Suprapubic skin (tissue), 3 donors: Measurements from ENCODE around the gene IKBIP.

Experiments
- CTCF ChIP-seq, 2 donors: fragments of 200-600 bp in 1 of 2; fragments of 450-650 bp in 1 of 2; sonication (generic) in 1 of 2; IDR thresholded peaks; one replicate each; pipeline ENCODE4 v1.5.1; 2016 to 2019; ENCODE audit warnings: antibody characterized with exemption in 2 of 2, mild to moderate bottlenecking in 1 of 2, moderate library complexity in 1 of 2
- EP300 ChIP-seq: sonication (generic); formaldehyde crosslinking; IDR thresholded peaks from one replicate; pipeline ENCODE4 v1.6.1; 2017; ENCODE audit warnings: antibody characterized with exemption

- TF ChIP-seq CTCF (IDR thresholded peaks at IDR 0.05) (no peak), EP300 (no peak)
These were observed 39.6 kb upstream of the IKBIP start for GRCh38 chr12:98684199-98684598.
